Inflammatory macrophage treated with lipopolysaccharide for 1 hour (primary cell): Measurements from ENCODE around the gene SSH2.
"Not testable (repeated sequence)": the region's sequence is repeated elsewhere in the genome, so short reads cannot be mapped to it uniquely, and the experiment has no call there.

Source experiments
- DNase-seq, 2 donors: peaks; one replicate each; pipeline ENCODE4 v3.0.0-alpha.2; 2020 to 2022

SSH2 gene

DNA sequence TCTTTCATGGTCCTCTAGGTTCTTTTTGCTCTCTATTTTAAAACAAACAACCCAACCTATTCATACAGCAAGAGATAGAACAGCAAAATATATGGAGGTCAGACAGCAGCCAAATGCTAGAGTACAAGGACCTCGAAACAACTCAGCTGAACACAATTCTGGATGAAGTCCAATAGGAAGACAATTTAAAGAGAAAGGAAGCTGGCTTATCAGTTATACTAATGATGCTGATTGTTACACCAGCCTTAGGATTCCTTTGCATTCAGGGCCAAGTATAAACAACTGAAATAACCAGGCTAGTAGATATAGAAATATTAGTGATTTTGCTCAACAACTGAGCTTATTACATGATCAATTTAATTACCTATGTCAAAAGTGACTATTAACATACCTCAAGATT is 2.5 kb downstream of the SSH2 start:
- DNase-seq, result no peak

- DNase-seq, result no peak
Measured at GRCh38 chr17:29924786-29925185, 5.2 kb downstream of the SSH2 start.

- peak in 1 of 2 donors; percentile 14 for DNase-seq
Measured at GRCh38 chr17:29918922-29919856, 10.8 kb downstream of the SSH2 start.

DNA sequence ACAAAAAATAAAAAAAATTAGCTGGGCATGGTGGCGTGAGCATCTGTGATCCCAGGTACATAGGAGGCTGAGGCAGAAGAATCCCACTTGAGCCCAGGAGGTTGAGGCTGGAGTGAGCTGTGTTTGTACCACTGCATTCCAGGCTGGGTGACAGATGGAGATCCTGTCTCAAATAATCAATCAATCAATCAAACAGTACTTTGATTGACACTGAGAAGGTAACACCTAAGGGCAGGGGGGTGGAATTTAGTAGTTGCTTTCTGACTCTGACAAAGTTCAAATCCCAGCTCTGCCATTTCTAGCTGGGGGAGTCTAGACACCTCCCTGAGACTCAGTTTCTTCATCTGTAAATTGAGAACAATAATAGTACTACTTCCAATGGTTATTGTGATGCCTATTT is 12.0 kb downstream of the SSH2 start:
- no peak for DNase-seq

GRCh38 chr17:29914819-29915537 is 15.1 kb downstream of the SSH2 start:
- DNase-seq, result no peak

DNA sequence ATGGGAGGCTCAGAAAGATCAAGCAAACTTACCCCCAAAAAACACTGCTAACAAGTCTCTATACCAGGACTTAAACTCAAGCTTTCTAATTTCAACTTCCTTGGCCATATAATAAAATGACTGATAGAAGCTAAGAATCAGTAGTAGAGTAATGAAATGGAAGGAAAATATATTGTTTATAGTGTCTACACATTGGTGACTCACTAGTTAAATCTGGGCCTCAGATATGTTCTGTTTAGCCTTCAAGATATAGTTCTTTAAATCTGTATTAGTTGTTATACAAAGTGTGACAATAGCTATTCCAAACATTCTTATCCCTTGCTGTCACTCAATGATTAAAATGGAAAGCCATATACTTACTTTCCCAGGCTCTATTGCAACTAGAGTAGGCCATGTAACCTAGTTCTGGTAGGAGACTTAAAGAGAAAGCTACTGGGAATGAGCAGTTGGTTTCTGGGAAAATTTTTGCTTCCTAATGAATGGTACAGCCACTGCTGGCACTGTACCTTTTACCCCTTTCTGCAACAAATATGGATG is 18.3 kb downstream of the SSH2 start:
- no peak for DNase-seq

DNA sequence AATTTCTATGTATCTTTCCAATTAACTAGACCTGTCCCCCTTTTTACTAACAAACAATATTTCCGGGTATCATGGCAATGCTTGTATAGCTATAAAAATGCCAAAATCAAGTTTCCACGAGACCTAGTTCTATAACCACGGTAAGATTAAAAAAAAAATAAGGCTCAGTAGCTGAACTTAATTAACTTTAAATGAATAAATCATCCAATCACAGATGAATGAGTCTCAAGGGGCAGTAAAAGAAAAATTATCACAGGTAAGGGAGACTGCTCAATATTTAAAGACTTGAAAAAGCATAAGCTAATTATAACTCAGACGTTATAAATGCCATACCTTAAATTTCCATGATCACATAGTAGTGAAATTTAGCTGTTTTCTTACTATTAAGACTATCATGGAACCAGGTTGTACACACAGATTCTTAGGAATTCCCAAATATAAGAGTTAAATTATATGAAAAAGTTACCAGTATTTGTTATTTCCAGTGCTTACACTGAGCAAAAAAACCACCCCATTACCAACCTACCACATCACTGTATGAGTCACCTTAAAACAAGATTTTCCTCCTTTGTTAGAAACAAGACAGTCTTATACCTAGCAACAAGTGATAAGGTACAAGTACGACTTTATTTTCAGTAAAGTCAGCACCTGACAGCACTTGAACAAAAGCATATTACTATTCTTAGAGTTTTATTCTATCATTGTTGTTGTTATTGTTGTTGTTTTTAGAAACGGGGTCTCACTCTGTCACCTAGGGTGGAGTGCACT is 20.6 kb downstream of the SSH2 start:
- no peak for DNase-seq

- no peak for DNase-seq
Measured at GRCh38 chr17:29906969-29907368, 23.1 kb downstream of the SSH2 start.

DNA sequence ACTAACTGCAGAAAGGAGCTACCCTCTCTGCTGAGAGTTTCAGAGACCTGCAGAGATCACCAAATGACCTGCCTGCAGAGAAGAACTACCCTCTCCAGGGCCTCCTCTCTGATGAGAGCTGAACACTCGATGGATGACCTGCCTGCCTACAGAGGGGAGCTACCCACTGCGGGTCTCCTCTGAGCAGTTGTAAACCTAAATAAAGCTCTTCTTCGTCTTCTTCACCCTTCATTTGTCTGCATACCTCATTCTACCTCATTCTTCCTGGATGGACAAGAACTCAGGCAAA is 24.2 kb downstream of the SSH2 start:
- DNase-seq, result no peak

- no peak for DNase-seq
Measured at GRCh38 chr17:29905086-29905878, 24.7 kb downstream of the SSH2 start.

- DNase-seq, result no peak
Measured at GRCh38 chr17:29903471-29903870, 26.6 kb downstream of the SSH2 start.

- not testable (repeated sequence) for DNase-seq
Measured at GRCh38 chr17:29897136-29897535, 32.9 kb downstream of the SSH2 start.

DNA sequence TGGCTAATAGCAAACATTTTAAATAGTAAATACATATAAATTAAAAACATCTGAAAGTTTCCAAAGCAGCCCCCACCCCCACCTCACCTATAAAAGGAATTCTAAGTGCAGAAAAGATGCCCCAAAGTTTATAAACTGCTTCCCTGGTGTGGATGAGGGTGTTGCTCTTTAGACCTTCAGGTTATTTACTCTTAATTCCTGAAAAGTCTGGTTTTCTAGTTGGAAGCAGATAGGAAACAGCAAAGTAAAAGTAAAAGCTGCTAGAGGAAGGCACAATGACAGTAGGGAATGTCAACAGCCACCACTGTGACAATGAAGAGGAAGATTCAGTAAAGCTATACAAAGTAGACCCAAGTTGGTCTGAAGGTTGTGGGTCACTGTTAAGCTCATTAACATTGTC is 37.8 kb downstream of the SSH2 start:
- DNase-seq, result no peak

DNA sequence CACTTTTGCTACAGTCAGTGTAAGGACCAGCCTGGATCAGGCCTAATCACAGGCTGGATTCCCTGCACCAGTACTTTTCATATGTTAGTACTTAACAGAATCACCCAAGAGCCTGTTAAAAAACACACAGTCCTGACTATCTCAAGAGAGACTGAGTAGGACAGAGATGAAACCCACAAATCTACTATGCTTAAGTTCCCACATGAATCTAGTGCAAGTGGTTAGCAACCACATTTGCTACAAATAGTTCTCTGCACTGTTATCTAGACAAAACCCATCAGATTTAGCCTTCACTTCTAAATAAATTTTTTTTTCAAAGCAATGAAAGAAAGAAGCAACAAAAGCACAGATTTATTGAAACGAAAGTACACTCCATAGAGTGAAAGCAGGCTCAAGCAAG is 38.9 kb downstream of the SSH2 start:
- no peak for DNase-seq

DNA sequence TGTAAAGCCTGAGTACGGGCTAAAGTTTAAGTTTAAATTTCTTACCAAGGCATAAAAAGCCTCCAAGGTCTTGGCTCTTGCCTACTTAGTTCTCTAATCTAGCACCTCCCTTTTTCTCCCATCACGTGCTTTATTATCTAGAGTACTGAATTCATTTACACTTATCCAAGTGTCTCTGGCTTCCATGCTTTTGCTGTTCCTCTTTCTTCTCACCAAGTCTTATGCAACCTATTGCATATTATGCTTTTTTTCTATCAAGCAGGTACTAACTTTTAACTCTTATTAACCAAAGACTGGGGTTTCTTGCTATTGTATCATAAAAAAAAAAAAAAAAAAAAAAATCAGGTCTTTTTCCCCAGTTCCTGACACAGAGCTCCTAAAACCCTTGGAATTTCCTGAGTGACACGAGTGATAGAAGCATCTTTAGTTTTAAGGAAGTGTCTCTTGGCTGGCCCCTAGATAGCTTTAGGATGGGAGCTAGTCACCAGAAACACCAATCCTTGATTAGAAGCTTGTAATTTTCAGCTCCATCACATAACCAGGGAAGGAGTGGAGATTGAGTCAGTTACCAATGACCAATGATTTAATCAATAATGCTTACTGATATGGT is 44.9 kb downstream of the SSH2 start:
- DNase-seq, result peak; percentile 64 to 70

GRCh38 chr17:29883497-29883896 is 46.5 kb downstream of the SSH2 start:
- DNase-seq, result no peak

DNA sequence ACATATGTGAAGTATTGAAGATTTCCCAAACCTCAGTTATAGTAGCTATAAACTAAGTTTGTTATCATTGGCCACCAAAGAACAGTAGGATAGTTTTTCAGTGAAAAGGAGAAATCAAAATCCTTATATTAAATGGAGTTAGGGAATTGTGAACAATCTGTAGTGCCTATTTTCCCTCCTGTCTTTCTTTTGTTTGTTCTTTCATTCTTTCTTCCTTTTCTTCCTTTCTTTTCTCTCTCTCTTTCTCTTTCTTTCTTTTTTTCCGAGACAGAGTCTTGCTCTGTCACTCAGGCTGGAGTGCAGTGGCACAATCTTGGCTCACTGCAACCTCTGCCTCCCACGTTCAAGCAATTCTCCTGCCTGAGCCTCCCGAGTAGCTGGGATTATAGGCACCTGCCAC is 48.8 kb downstream of the SSH2 start:
- DNase-seq, result no peak

- DNase-seq, result no peak
Measured at GRCh38 chr17:29880031-29880430, 50.0 kb downstream of the SSH2 start.

DNA sequence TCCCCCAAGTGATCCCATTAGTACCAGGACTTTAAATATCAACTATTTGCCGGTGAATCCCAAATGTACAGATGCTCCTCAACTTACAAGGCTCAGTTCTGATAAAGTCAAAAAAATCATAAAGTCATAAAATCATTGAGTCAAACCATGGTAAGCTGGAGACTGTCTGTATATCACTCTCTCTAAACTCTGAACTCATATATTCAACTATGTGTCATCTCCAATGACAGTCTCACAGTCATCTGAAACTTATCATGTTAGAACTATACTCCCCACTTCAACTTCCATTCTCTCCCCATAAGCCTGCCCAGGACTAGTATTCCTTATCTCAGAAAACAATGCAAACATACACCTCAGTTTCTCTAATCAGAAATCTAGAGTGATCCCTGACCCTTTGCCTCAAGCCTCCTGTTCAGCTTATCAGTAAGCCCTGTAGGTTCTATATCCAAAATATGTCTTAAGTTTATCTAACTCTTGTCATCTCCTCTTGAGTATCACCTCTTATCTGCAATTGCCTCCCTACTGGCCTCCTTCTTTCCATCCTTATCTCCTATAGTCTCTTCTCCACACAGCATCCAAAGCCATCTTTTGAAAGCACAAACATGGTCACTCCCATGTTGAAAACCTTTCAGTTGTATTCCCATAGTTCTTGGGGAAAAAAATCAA is 55.0 kb downstream of the SSH2 start:
- no peak for DNase-seq

- not testable (repeated sequence) for DNase-seq
Measured at GRCh38 chr17:29874358-29874757, 55.7 kb downstream of the SSH2 start.

- DNase-seq, result no peak
Measured at GRCh38 chr17:29873476-29873875, 56.6 kb downstream of the SSH2 start.
